Thoracic aorta (tissue), 2 donors: ENCODE results near the gene RNASE7. TPM values are rescaled to one million over a fixed set of nuclear protein-coding genes. Genes with fewer than 3 reads are reported as not detected.

Experiments
- ATAC-seq: fragments of 150-250 bp; one replicate; pipeline ENCODE4 v1.8.0; 2017; ENCODE audit warnings: low read depth; ENCODE audit not compliant: insufficient number of reproducible peaks, low FRiP score
- DNase-seq: peaks from one replicate; pipeline ENCODE4 v3.0.0-alpha.2; 2020; ENCODE audit warnings: low spot score
- H3K27ac ChIP-seq, 2 donors: fragments of 200-600 bp; sonication (generic); 1 replicate in 1 of 2; 2 replicates in 1 of 2; pipeline ENCODE4 v1.5.1; 2016; ENCODE audit warnings: mild to moderate bottlenecking in 2 of 2, moderate library complexity in 2 of 2
- H3K27me3 ChIP-seq: fragments of 200-600 bp; sonication (generic); replicated peaks from 2 replicates; pipeline ENCODE4 v1.6.0; 2016; ENCODE audit warnings: mild to moderate bottlenecking; ENCODE audit not compliant: insufficient read depth
- H3K36me3 ChIP-seq: fragments of 200-600 bp; sonication (generic); one replicate; pipeline ENCODE4 v1.5.1; 2016
- H3K4me1 ChIP-seq, 2 donors: fragments of 200-600 bp; sonication (generic); 1 replicate in 1 of 2; 2 replicates in 1 of 2; pipeline versions ENCODE4 v1.5.1 to v1.6.0; 2016; ENCODE audit warnings: low read depth in 2 of 2, mild to moderate bottlenecking in 1 of 2; ENCODE audit not compliant: control insufficient read depth in 1 of 2
- H3K4me3 ChIP-seq: fragments of 200-600 bp; sonication (generic); 2 replicates; pipeline ENCODE4 v1.5.1; 2016; ENCODE audit warnings: mild to moderate bottlenecking
- H3K9me3 ChIP-seq: fragments of 200-600 bp; sonication (generic); 2 replicates; pipeline ENCODE4 v1.5.1; 2016
- total RNA-seq, 2 donors: library from RNA; depleted of rRNA; stranded (reverse); fragments of >200 nt; gene quantifications; one replicate each; pipeline versions ENCODE4 v1.1.0 to v1.2.3, GENCODE V29; 2016
- TF ChIP-seq, protein P1 (sequence below): fragments of 200-600 bp; sonication (generic); IDR thresholded peaks from one replicate; pipeline ENCODE4 v1.5.1; 2019; ENCODE audit warnings: antibody characterized with exemption

RNASE7 gene
- total RNA-seq, 2 donors from 2014 or later: 0.27 TPM; not detected in 1

- DNase-seq (no peak), ATAC-seq (peak; percentile 15)
- TF ChIP-seq, protein P1, sequence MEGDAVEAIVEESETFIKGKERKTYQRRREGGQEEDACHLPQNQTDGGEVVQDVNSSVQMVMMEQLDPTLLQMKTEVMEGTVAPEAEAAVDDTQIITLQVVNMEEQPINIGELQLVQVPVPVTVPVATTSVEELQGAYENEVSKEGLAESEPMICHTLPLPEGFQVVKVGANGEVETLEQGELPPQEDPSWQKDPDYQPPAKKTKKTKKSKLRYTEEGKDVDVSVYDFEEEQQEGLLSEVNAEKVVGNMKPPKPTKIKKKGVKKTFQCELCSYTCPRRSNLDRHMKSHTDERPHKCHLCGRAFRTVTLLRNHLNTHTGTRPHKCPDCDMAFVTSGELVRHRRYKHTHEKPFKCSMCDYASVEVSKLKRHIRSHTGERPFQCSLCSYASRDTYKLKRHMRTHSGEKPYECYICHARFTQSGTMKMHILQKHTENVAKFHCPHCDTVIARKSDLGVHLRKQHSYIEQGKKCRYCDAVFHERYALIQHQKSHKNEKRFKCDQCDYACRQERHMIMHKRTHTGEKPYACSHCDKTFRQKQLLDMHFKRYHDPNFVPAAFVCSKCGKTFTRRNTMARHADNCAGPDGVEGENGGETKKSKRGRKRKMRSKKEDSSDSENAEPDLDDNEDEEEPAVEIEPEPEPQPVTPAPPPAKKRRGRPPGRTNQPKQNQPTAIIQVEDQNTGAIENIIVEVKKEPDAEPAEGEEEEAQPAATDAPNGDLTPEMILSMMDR: no peak
- no peaks in the 10 kb centered on the region for H3K27me3 ChIP-seq
- H3K9me3 ChIP-seq: no peaks in the 10 kb centered on the region
- peak overlapping the region; percentile 88 to 90 for H3K27ac ChIP-seq
- peak overlapping the region; percentile 84 for H3K4me3 ChIP-seq
- peaks cover 9 to 27% of the 10 kb centered on the region in 2 donors for H3K4me1 ChIP-seq
- H3K36me3 ChIP-seq: peaks cover 29% of the 10 kb centered on the region
Measured at GRCh38 chr14:21072031-21072473, 29.9 kb downstream of the RNASE7 start.

DNA sequence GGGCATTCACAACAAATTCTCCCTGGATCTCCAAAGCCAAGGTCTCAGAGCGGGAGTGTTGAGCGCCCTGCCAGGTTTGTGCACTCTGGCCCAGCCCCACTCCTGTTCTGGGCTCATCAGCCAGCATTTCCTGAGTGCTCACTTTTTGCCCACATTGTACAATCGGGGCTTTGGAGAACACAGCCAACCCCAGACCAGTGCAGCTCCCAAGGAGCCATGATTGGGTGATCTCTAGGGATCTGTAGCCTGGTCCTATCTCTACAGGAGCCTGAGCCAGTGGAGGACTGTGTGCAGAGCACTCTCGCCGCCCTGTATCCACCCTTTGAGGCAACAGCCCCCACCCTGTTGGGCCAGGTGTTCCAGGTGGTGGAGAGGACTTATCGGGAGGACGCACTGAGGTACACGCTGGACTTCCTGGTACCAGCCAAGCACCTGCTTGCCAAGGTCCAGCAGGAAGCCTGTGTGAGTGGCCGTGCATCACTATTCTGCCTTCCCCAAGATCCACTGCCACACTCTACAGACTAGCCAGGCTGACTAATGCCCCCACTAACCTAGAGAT lies 30.7 kb downstream of the RNASE7 start:
- Histone ChIP-seq H3K27me3 (no peaks in the 10 kb centered on the region), H3K27ac (peak overlapping the region in 1 of 2 donors; percentile 88), H3K4me1 (peaks cover 9 to 27% of the 10 kb centered on the region in 2 donors), H3K36me3 (peaks cover 36% of the 10 kb centered on the region), H3K9me3 (no peaks in the 10 kb centered on the region), H3K4me3 (no peak overlapping the region)
- TF ChIP-seq, protein P1: no peak
- ATAC-seq (no peak), DNase-seq (no peak)

DNA sequence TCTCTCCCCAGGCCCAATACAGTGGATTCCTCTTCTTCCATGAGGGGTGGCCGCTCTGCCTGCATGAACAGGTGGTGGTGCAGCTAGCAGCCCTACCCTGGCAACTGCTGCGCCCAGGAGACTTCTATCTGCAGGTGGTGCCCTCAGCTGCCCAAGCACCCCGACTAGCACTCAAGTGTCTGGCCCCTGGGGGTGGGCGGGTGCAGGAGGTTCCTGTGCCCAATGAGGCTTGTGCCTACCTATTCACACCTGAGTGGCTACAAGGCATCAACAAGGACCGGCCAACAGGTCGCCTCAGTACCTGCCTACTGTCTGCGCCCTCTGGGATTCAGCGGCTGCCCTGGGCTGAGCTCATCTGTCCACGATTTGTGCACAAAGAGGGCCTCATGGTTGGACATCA lies 31.8 kb downstream of the RNASE7 start:
- H3K27me3 ChIP-seq: no peaks in the 10 kb centered on the region
- H3K4me1 ChIP-seq: peaks cover 8 to 23% of the 10 kb centered on the region in 2 donors
- TF ChIP-seq, protein P1: no peak
- H3K4me3 ChIP-seq: no peak overlapping the region
- no peak for DNase-seq
- H3K36me3 ChIP-seq: peaks cover 46% of the 10 kb centered on the region
- no peak overlapping the region for H3K27ac ChIP-seq
- no peaks in the 10 kb centered on the region for H3K9me3 ChIP-seq
- ATAC-seq: no peak

DNA sequence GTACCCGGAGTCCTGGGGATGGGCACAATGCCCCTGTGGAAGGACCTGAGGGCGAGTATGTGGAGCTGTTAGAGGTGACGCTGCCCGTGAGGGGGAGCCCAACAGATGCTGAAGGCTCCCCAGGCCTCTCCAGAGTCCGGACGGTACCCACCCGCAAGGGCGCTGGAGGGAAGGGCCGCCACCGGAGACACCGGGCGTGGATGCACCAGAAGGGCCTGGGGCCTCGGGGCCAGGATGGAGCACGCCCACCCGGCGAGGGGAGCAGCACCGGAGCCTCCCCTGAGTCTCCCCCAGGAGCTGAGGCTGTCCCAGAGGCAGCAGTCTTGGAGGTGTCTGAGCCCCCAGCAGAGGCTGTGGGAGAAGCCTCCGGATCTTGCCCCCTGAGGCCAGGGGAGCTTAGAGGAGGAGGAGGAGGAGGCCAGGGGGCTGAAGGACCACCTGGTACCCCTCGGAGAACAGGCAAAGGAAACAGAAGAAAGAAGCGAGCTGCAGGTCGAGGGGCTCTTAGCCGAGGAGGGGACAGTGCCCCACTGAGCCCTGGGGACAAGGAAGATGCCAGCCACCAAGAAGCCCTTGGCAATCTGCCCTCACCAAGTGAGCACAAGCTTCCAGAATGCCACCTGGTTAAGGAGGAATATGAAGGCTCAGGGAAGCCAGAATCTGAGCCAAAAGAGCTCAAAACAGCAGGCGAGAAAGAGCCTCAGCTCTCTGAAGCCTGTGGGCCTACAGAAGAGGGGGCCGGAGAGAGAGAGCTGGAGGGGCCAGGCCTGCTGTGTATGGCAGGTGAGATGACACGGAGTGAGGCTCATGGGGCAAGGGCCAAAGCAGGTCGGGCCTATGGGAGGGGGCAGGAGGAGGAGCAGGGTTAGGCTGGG lies 32.5 kb downstream of the RNASE7 start:
- TF ChIP-seq, protein P1: no peak
- H3K27me3 ChIP-seq: no peaks in the 10 kb centered on the region
- H3K9me3 ChIP-seq: no peaks in the 10 kb centered on the region
- peaks cover 3 to 16% of the 10 kb centered on the region in 2 donors for H3K4me1 ChIP-seq
- no peak overlapping the region for H3K4me3 ChIP-seq
- no peak overlapping the region for H3K27ac ChIP-seq
- DNase-seq (no peak), ATAC-seq (no peak)
- peaks cover 53% of the 10 kb centered on the region for H3K36me3 ChIP-seq

DNA sequence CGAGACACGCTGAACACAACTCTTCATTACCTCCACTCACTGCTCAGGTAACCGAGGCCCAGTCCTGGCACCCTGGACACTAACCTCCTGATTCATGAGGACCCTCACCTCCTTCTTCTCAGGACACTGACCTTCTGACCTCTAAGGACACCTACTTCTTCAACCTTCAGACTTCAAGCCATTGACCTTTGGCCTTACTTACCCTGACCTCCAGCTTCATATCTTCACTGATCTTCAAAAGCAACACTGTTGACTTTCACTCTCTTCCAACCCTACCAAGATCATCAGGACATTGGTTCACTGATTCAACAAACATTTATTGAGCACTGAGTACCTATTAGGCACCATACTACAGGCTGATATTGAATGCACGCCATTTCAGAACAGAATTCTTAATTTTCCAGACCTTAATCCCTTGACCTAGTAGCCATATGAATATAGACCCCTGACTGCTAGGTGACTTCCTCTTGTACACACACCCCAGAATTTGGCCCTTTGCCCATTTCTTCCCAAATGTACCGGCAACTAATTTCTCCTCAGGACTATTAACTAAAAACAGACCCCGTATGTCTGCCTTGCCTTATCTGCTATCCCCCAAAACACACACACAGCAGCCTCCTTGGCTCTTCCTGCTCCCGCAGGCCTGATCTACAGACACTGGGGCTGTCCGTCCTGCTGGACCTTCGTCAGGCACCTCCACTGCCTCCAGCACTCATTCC lies 33.7 kb downstream of the RNASE7 start:
- Histone ChIP-seq H3K36me3 (peaks cover 64% of the 10 kb centered on the region), H3K9me3 (no peaks in the 10 kb centered on the region), H3K27ac (no peak overlapping the region), H3K4me1 (peaks cover 3 to 14% of the 10 kb centered on the region in 2 donors), H3K4me3 (no peak overlapping the region), H3K27me3 (no peaks in the 10 kb centered on the region)
- DNase-seq: no peak
- no peak for ATAC-seq
- TF ChIP-seq, protein P1: no peak
